Activated CD8-positive, alpha-beta T cell treated with anti-CD3 and anti-CD28 coated beads for 36 hours (primary cell): Measurements from ENCODE around the gene ZBTB46. TPM values are rescaled to one million over a fixed set of nuclear protein-coding genes. Genes with fewer than 3 reads are reported as not detected.

Experiments
- ATAC-seq: fragments of 200-7000 bp; cut with Tn5 transposase; one replicate; pipeline ENCODE4 v1.10.0; 2021; ENCODE audit warnings: mild to moderate bottlenecking, moderate library complexity
- CTCF ChIA-PET: fragments of 350-600 bp; sonication (Branson Sonifier 250); formaldehyde crosslinking; loops from one replicate; lab custom pipeline; 2021; ENCODE audit warnings: antibody characterized with exemption; lab: Charles Lee
- POLR2A ChIA-PET: fragments of 350-600 bp; sonication (Branson Sonifier 250); formaldehyde crosslinking; loops from one replicate; lab custom pipeline; 2021; ENCODE audit warnings: antibody characterized with exemption; lab: Charles Lee
- DNase-seq: peaks from one replicate; pipeline ENCODE4 v3.0.0-alpha.2; 2020
- H3K27ac Mint-ChIP-seq: one replicate; pipeline ENCODE4 v1.8.0; 2021; ENCODE audit warnings: mild to moderate bottlenecking, mixed read lengths
- H3K27me3 Mint-ChIP-seq: one replicate; pipeline ENCODE4 v1.8.0; 2021; ENCODE audit warnings: mixed read lengths
- H3K36me3 Mint-ChIP-seq: one replicate; pipeline ENCODE4 v1.8.0; 2021; ENCODE audit warnings: low read depth, mixed read lengths
- H3K4me1 Mint-ChIP-seq: one replicate; pipeline ENCODE4 v1.8.0; 2021; ENCODE audit warnings: low read depth, mixed read lengths
- H3K4me3 Mint-ChIP-seq: one replicate; pipeline ENCODE4 v1.8.0; 2021; ENCODE audit warnings: mild to moderate bottlenecking, moderate library complexity, mixed read lengths
- H3K9me3 Mint-ChIP-seq: one replicate; pipeline ENCODE4 v1.8.0; 2021; ENCODE audit warnings: mixed read lengths
- intact Hi-C: fragments of 100-400 bp; cut with micrococcal nuclease; formaldehyde crosslinking; loops from one replicate; pipeline ENCODE4 v1.10.0; 2022
- total RNA-seq, 2 experiments: library from RNA; stranded (reverse); gene quantifications; one replicate each; pipeline ENCODE4 v1.2.3, GENCODE V29; 2021
- TF ChIP-seq, protein P1 (sequence below): fragments of 200-600 bp; IDR thresholded peaks from one replicate; pipeline ENCODE4 v1.8.0; 2022; ENCODE audit warnings: antibody characterized with exemption, mild to moderate bottlenecking

Gene ZBTB46
- total RNA-seq, 2 experiments from 2014 or later: 0.31 to 0.38 TPM

GRCh38 chr20:63810730-63811490, 20.2 kb downstream of the ZBTB46 start:
- ATAC-seq (no peak), DNase-seq (no peak)
- ChIA-PET CTCF (no interaction called here), POLR2A (interaction anchor here (1.3 kb wide), 1 partner anchor 17 kb away, joined by 3 read pairs; no protein-coding TSS in a partner anchor)
- no peaks in the 10 kb centered on the region for H3K4me1 Mint-ChIP-seq
- TF ChIP-seq, protein P1, sequence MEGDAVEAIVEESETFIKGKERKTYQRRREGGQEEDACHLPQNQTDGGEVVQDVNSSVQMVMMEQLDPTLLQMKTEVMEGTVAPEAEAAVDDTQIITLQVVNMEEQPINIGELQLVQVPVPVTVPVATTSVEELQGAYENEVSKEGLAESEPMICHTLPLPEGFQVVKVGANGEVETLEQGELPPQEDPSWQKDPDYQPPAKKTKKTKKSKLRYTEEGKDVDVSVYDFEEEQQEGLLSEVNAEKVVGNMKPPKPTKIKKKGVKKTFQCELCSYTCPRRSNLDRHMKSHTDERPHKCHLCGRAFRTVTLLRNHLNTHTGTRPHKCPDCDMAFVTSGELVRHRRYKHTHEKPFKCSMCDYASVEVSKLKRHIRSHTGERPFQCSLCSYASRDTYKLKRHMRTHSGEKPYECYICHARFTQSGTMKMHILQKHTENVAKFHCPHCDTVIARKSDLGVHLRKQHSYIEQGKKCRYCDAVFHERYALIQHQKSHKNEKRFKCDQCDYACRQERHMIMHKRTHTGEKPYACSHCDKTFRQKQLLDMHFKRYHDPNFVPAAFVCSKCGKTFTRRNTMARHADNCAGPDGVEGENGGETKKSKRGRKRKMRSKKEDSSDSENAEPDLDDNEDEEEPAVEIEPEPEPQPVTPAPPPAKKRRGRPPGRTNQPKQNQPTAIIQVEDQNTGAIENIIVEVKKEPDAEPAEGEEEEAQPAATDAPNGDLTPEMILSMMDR: no peak
- no peaks in the 10 kb centered on the region for H3K9me3 Mint-ChIP-seq
- intact Hi-C loops: no loop called here
- H3K36me3 Mint-ChIP-seq: no peaks in the 10 kb centered on the region
- no peak overlapping the region for H3K27ac Mint-ChIP-seq
- H3K4me3 Mint-ChIP-seq: no peak overlapping the region
- H3K27me3 Mint-ChIP-seq: no peaks in the 10 kb centered on the region

DNA sequence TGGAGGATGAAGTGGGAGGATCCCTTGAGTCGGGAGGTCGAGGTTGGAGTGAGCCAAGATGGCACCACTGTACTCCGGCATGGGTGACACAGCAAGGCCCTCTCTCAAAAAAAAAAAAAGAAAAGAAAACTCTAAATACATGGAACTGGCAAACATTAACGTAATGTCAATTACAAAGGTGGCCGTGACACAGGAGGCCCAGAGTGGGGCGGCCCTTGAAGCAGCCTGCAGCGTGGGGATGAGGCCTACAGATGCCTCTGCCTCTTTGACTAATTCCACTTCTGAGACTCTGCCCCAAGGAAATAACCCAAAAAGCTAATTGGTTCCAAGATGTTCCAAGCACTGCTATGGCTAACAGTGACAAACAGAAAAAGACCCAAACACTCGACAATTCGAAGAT, 21.2 kb downstream of the ZBTB46 start:
- TF ChIP-seq, protein P1: no peak
- CTCF ChIA-PET: interaction anchor here (1.2 kb wide), 1 partner anchor 24 kb away, joined by 3 read pairs; no protein-coding TSS in a partner anchor
- Mint-ChIP-seq H3K27ac (no peak overlapping the region), H3K4me3 (no peak overlapping the region), H3K27me3 (peaks cover 1% of the 10 kb centered on the region), H3K9me3 (no peaks in the 10 kb centered on the region), H3K4me1 (no peaks in the 10 kb centered on the region), H3K36me3 (no peaks in the 10 kb centered on the region)
- POLR2A ChIA-PET: interaction anchor here (1.3 kb wide), 1 partner anchor 16 kb away, joined by 3 read pairs; no protein-coding TSS in a partner anchor
- no peak for DNase-seq
- intact Hi-C loops: no loop called here
- no peak for ATAC-seq

DNA sequence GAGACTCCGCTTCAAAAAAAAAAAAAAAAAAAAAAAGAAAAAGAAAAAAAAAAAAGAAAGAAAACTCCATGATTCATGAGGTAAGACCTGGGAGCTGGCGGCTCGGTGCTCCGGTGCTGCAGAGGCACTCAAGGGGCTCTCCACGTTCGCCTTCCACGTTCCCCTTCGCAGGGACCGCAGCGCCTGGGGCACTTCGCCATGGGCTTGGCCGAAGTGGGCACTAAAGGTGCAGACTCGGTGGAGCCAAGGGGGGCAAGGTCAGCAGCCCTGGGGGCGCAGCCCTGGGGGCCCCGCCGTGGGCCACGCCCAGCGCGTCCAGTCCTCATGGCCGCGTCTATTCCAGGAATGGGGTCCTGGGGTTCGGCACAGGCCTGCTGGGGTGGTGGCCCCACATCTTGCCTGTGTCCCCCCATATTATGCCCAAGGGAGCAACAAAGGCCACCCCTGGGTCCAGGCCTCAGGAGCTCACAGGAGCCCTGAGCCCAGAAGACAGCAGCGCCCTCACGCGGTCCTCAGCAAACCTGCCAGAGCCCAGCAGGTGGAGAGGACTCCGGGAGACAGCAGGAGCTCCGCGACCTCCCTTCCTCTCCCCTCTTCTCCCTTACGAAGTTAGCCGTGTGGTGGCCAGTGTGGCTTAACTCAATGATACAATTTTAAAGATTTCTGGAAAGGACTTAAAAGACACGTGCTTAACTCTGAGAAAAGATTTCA, 21.9 kb downstream of the ZBTB46 start:
- no peaks in the 10 kb centered on the region for H3K4me1 Mint-ChIP-seq

GRCh38 chr20:63808145-63808724, 22.8 kb downstream of the ZBTB46 start:
- Mint-ChIP-seq H3K36me3 (no peaks in the 10 kb centered on the region), H3K27ac (no peak overlapping the region), H3K27me3 (peaks cover 11% of the 10 kb centered on the region), H3K4me3 (no peak overlapping the region), H3K4me1 (peaks cover 4% of the 10 kb centered on the region), H3K9me3 (no peaks in the 10 kb centered on the region)
- DNase-seq (no peak), ATAC-seq (no peak)
- TF ChIP-seq, protein P1: no peak
- POLR2A ChIA-PET: no interaction called here
- intact Hi-C loops: no loop called here
- CTCF ChIA-PET: no interaction called here

More for the DNA sequence above, 21.9 kb downstream of the ZBTB46 start:
- H3K27me3 Mint-ChIP-seq: peaks cover 4% of the 10 kb centered on the region
- no peak for ATAC-seq
- H3K27ac Mint-ChIP-seq: no peak overlapping the region
- ChIA-PET POLR2A (no interaction called here), CTCF (interaction anchor here (1.2 kb wide), 1 partner anchor 23 kb away, joined by 3 read pairs; no protein-coding TSS in a partner anchor)
- TF ChIP-seq, protein P1: no peak
- no peaks in the 10 kb centered on the region for H3K9me3 Mint-ChIP-seq
- no peaks in the 10 kb centered on the region for H3K36me3 Mint-ChIP-seq
- intact Hi-C loops: no loop called here
- DNase-seq: no peak
- no peak overlapping the region for H3K4me3 Mint-ChIP-seq
